Astrocyte (in vitro differentiated cells and primary cell): ENCODE results near the gene ZNF653. TPM values are rescaled to one million over a fixed set of nuclear protein-coding genes. Genes with fewer than 3 reads are reported as not detected.

Experiments
- DNase-seq: peaks from one replicate; pipeline ENCODE4 v3.0.0-alpha.2; 2010; ENCODE audit warnings: low read depth
- FAIRE-seq: peaks from 2 replicates; lab custom pipeline; 2011; peaks lifted over from hg19 to GRCh38; lab: Jason Lieb, UNC
- H2AFZ ChIP-seq: 2 replicates; pipeline ENCODE4 v1.6.0; 2012; ENCODE audit warnings: low read depth, low read length, inconsistent platforms
- H3K27ac ChIP-seq: 2 replicates; pipeline ENCODE4 v1.5.1; 2011; ENCODE audit warnings: low read depth, low read length, inconsistent platforms
- H3K27me3 ChIP-seq: 2 replicates; pipeline ENCODE4 v1.6.0; 2011; ENCODE audit warnings: low read length, inconsistent platforms; ENCODE audit not compliant: insufficient read depth
- H3K36me3 ChIP-seq: 2 replicates; pipeline ENCODE4 v1.5.1; 2011; ENCODE audit warnings: low read length, inconsistent platforms; ENCODE audit not compliant: insufficient read depth
- H3K4me1 ChIP-seq: 2 replicates; pipeline ENCODE4 v1.5.1; 2011; ENCODE audit warnings: low read length, inconsistent platforms; ENCODE audit not compliant: insufficient read depth
- H3K4me2 ChIP-seq: 2 replicates; pipeline ENCODE4 v1.6.0; 2012; ENCODE audit warnings: low read length, inconsistent platforms
- H3K4me3 ChIP-seq: 2 replicates; pipeline ENCODE4 v1.5.1; 2011; ENCODE audit warnings: low read depth, mild to moderate bottlenecking, low read length, inconsistent platforms; ENCODE audit not compliant: insufficient read depth
- H3K79me2 ChIP-seq: 2 replicates; pipeline ENCODE4 v1.6.0; 2012; ENCODE audit warnings: mild to moderate bottlenecking, low read length, inconsistent platforms; ENCODE audit not compliant: insufficient read depth
- H3K9ac ChIP-seq: 2 replicates; pipeline ENCODE4 v1.6.0; 2012; ENCODE audit warnings: mild to moderate bottlenecking, low read length, inconsistent platforms
- H3K9me3 ChIP-seq: 2 replicates; pipeline ENCODE4 v1.5.1; 2012; ENCODE audit warnings: low read depth, mild to moderate bottlenecking, low read length, inconsistent platforms; ENCODE audit not compliant: insufficient read depth
- H4K20me1 ChIP-seq: 2 replicates; pipeline ENCODE4 v1.6.0; 2012; ENCODE audit warnings: low read length, inconsistent platforms; ENCODE audit not compliant: insufficient read depth
- H3K27ac Mint-ChIP-seq: one replicate; pipeline ENCODE4 v1.8.0; 2021; ENCODE audit warnings: mild to moderate bottlenecking, mixed read lengths; ENCODE audit not compliant: unreplicated experiment
- H3K27me3 Mint-ChIP-seq: one replicate; pipeline ENCODE4 v1.8.0; 2021; ENCODE audit warnings: low read depth, mixed read lengths; ENCODE audit not compliant: unreplicated experiment
- H3K36me3 Mint-ChIP-seq: one replicate; pipeline ENCODE4 v1.8.0; 2021; ENCODE audit warnings: low read depth, mixed read lengths; ENCODE audit not compliant: unreplicated experiment
- H3K4me1 Mint-ChIP-seq: one replicate; pipeline ENCODE4 v1.8.0; 2021; ENCODE audit warnings: low read depth, mixed read lengths; ENCODE audit not compliant: unreplicated experiment
- H3K4me3 Mint-ChIP-seq: one replicate; pipeline ENCODE4 v1.8.0; 2021; ENCODE audit warnings: mild to moderate bottlenecking, moderate library complexity, mixed read lengths; ENCODE audit not compliant: unreplicated experiment
- H3K9me3 Mint-ChIP-seq: one replicate; pipeline ENCODE4 v1.8.0; 2021; ENCODE audit warnings: mild to moderate bottlenecking, mixed read lengths; ENCODE audit not compliant: unreplicated experiment
- CTCF ChIP-seq: IDR thresholded peaks from 2 replicates; pipeline ENCODE4 v1.5.1; 2011; ENCODE audit warnings: low read depth, mild to moderate bottlenecking, inconsistent platforms, low read length, moderate library complexity; ENCODE audit not compliant: insufficient read depth
- EZH2 ChIP-seq: IDR thresholded peaks from 2 replicates; pipeline ENCODE4 v1.6.1; 2012; ENCODE audit warnings: mild to moderate bottlenecking, low read length, inconsistent platforms; ENCODE audit not compliant: insufficient read depth
- total RNA-seq: library from RNA; stranded (reverse); gene quantifications from 2 replicates; pipeline ENCODE4 v1.2.1, GENCODE V29; 2021

The ZNF653 gene
- total RNA-seq, 1 donor from 2014 or later = 7.6 TPM

GRCh38 chr19:11540645-11541044, 35.0 kb upstream of the ZNF653 start:
- Mint-ChIP-seq H3K9me3 (no peaks in the 10 kb centered on the region), H3K4me3 (peak overlapping the region; percentile 76), H3K27me3 (no peaks in the 10 kb centered on the region), H3K27ac (no peak overlapping the region), H3K4me1 (peaks cover 15% of the 10 kb centered on the region), H3K36me3 (peaks cover 3% of the 10 kb centered on the region)
- peaks cover 3% of the 10 kb centered on the region for H3K36me3 ChIP-seq
- peaks cover 31% of the 10 kb centered on the region for H3K4me1 ChIP-seq
- peak overlapping the region; percentile 50 for H3K4me3 ChIP-seq
- peak overlapping the region; percentile 91 for H3K9ac ChIP-seq
- H3K27me3 ChIP-seq = no peaks in the 10 kb centered on the region
- H3K4me2 ChIP-seq = peak overlapping the region; percentile 99
- no peak overlapping the region for H3K27ac ChIP-seq
- H4K20me1 ChIP-seq = peaks cover 9% of the 10 kb centered on the region
- FAIRE-seq (no peak), DNase-seq (no peak)
- no peak overlapping the region for H2AFZ ChIP-seq
- H3K9me3 ChIP-seq = no peaks in the 10 kb centered on the region
- TF ChIP-seq CTCF (no peak), EZH2 (no peak)
- H3K79me2 ChIP-seq = peaks cover 15% of the 10 kb centered on the region

- H3K4me1 Mint-ChIP-seq = peaks cover 17% of the 10 kb centered on the region
- no peaks in the 10 kb centered on the region for H3K9me3 Mint-ChIP-seq
- Histone ChIP-seq H3K4me1 (peaks cover 34% of the 10 kb centered on the region), H3K9ac (peak overlapping the region; percentile 91), H3K36me3 (peaks cover 3% of the 10 kb centered on the region), H3K27ac (peak overlapping the region; percentile 85), H3K27me3 (no peaks in the 10 kb centered on the region), H3K4me2 (peak overlapping the region; percentile 99), H4K20me1 (peaks cover 5% of the 10 kb centered on the region), H3K9me3 (no peaks in the 10 kb centered on the region), H2AFZ (peak overlapping the region; percentile 41), H3K79me2 (peaks cover 15% of the 10 kb centered on the region), H3K4me3 (peak overlapping the region; percentile 67)
- H3K27ac Mint-ChIP-seq = peak overlapping the region; percentile 94
- H3K36me3 Mint-ChIP-seq = peaks cover 3% of the 10 kb centered on the region
- TF ChIP-seq CTCF (no peak), EZH2 (no peak)
- DNase-seq (no peak), FAIRE-seq (no peak)
- H3K4me3 Mint-ChIP-seq = peak overlapping the region; percentile 80
- no peaks in the 10 kb centered on the region for H3K27me3 Mint-ChIP-seq
These were observed 34.1 kb upstream of the ZNF653 start for GRCh38 chr19:11539495-11540365.
